ENCODE results near the gene NCL.

The NCL gene

GRCh38 chr2:231463698-231464575 is at the start of gene NCL:
Gene NCL, minus strand, starts transcription at chr2:231464484. Its CDS starts 131 bp downstream, at chr2:231464353.
- no peak for TF ChIP-seq CTCF (IDR thresholded peaks at IDR 0.05)

GRCh38 chr2:231513746-231514224 is 49.5 kb upstream of the NCL start:
- no peak for TF ChIP-seq CTCF (IDR thresholded peaks at IDR 0.05)

GRCh38 chr2:231512222-231512621 is 47.9 kb upstream of the NCL start:
- no peak for TF ChIP-seq CTCF (IDR thresholded peaks at IDR 0.05)

GRCh38 chr2:231503766-231504165 is 39.5 kb upstream of the NCL start:
- TF ChIP-seq CTCF (IDR thresholded peaks at IDR 0.05): no peak

- no peak for TF ChIP-seq CTCF (IDR thresholded peaks at IDR 0.05)
These were observed 38.3 kb upstream of the NCL start for GRCh38 chr2:231502596-231502995.

- no peak for TF ChIP-seq CTCF (IDR thresholded peaks at IDR 0.05)
These were observed 33.4 kb upstream of the NCL start for GRCh38 chr2:231497651-231498050.

GRCh38 chr2:231494669-231495068 is 30.4 kb upstream of the NCL start:
- no peak for TF ChIP-seq CTCF (IDR thresholded peaks at IDR 0.05)

Measured in LNCAP (cell line).